Stimulated activated naive CD8-positive, alpha-beta T cell treated with anti-CD3 and anti-CD28 coated beads, Interleukin-15, Interleukin-2, amounts not matched to agents 100 U/mL and 50 U/mL, for 24 hours (primary cell): ENCODE data around the gene PDK3.
A peak's percentile ranks its signal among the peaks of the same experiment; 100 is the strongest.

ENCODE experiments used
- ATAC-seq: fragments of 150-1000 bp; cut with Tn5 transposase; one replicate; pipeline ENCODE4 v1.10.0; 2021
- DNase-seq: peaks from one replicate; pipeline ENCODE4 v3.0.0; 2021

The PDK3 gene

GRCh38 chrX:24482823-24483415 lies 17.8 kb downstream of the PDK3 start:
- DNase-seq = no peak
- no peak for ATAC-seq

- no peak for ATAC-seq
Observed at GRCh38 chrX:24483596-24483995, 18.5 kb downstream of the PDK3 start.

GRCh38 chrX:24485323-24485722 lies 20.2 kb downstream of the PDK3 start:
- ATAC-seq (no peak), DNase-seq (no peak)

More at GRCh38 chrX:24483596-24483995, 18.5 kb downstream of the PDK3 start:
- no peak for DNase-seq

GRCh38 chrX:24485976-24486680 lies 21.0 kb downstream of the PDK3 start:
- no peak for ATAC-seq
- no peak for DNase-seq

- DNase-seq (no peak), ATAC-seq (no peak)
Observed at GRCh38 chrX:24487571-24487970, 22.5 kb downstream of the PDK3 start.

- ATAC-seq (no peak), DNase-seq (no peak)
Observed at GRCh38 chrX:24491741-24492140, 26.7 kb downstream of the PDK3 start.

GRCh38 chrX:24493740-24494581 lies 28.9 kb downstream of the PDK3 start:
- no peak for DNase-seq
- no peak for ATAC-seq

- no peak for DNase-seq
- ATAC-seq = no peak
Observed at GRCh38 chrX:24494647-24495075, 29.6 kb downstream of the PDK3 start.

GRCh38 chrX:24495700-24496099 lies 30.6 kb downstream of the PDK3 start:
- DNase-seq (no peak), ATAC-seq (no peak)

GRCh38 chrX:24498181-24498580 lies 33.1 kb downstream of the PDK3 start:
- ATAC-seq (no peak), DNase-seq (no peak)

- DNase-seq (no peak), ATAC-seq (peak; percentile 59)
Observed at GRCh38 chrX:24498975-24499374, 33.9 kb downstream of the PDK3 start.

- ATAC-seq (peak; percentile 92), DNase-seq (no peak)
Observed at GRCh38 chrX:24506082-24506481, 41.0 kb downstream of the PDK3 start.

- no peak for DNase-seq
- ATAC-seq = no peak
Observed at GRCh38 chrX:24508375-24508774, 43.3 kb downstream of the PDK3 start.

GRCh38 chrX:24513416-24513815 lies 48.3 kb downstream of the PDK3 start:
- ATAC-seq (peak; percentile 84), DNase-seq (peak; percentile 15)

- DNase-seq (no peak), ATAC-seq (no peak)
Observed at GRCh38 chrX:24515447-24515846, 50.4 kb downstream of the PDK3 start.

GRCh38 chrX:24520472-24520871 lies 55.4 kb downstream of the PDK3 start:
- DNase-seq = no peak
- ATAC-seq = no peak

GRCh38 chrX:24525455-24525854 lies 60.4 kb downstream of the PDK3 start:
- ATAC-seq = no peak
- no peak for DNase-seq

- DNase-seq (no peak), ATAC-seq (no peak)
Observed at GRCh38 chrX:24526616-24527015, 61.5 kb downstream of the PDK3 start.

GRCh38 chrX:24528605-24529004 lies 63.5 kb downstream of the PDK3 start:
- ATAC-seq = no peak
- DNase-seq = no peak

GRCh38 chrX:24536551-24536950 lies 71.5 kb downstream of the PDK3 start:
- DNase-seq (no peak), ATAC-seq (no peak)

GRCh38 chrX:24542756-24543155 lies 77.7 kb downstream of the PDK3 start:
- ATAC-seq (no peak), DNase-seq (no peak)

GRCh38 chrX:24547961-24548360 lies 82.9 kb downstream of the PDK3 start:
- ATAC-seq (no peak), DNase-seq (no peak)

- no peak for ATAC-seq
- DNase-seq = no peak
Observed at GRCh38 chrX:24550166-24550565, 85.1 kb downstream of the PDK3 start.
